SK-N-SH (cell line): ENCODE data around the gene NDST4. TPM values are rescaled to one million over a fixed set of nuclear protein-coding genes. Genes with fewer than 3 reads are reported as not detected.

Experiments used
- CTCF ChIA-PET: fragments of 300-600, 350-600 bp; formaldehyde crosslinking; extraction: SDS; loops from one replicate; lab custom pipeline; 2021; lab: Yijun Ruan, JAX
- POLR2A ChIA-PET: fragments of 350-600 bp; sonication (Branson Sonifier 250); formaldehyde crosslinking; extraction: SDS; loops from one replicate; lab custom pipeline; 2020; ENCODE audit warnings: antibody characterized with exemption, inconsistent platforms; lab: Yijun Ruan, JAX
- DNase-seq: peaks from one replicate; pipeline ENCODE4 v3.0.0; 2012
- H2AFZ ChIP-seq: fragments of 200-600 bp; sonication (generic); 2 replicates; pipeline ENCODE4 v1.8.1; 2016; ENCODE audit warnings: antibody characterized with exemption, mild to moderate bottlenecking, low read depth
- H3F3A ChIP-seq: fragments of 200-600 bp; sonication (generic); replicated peaks from 2 replicates; pipeline ENCODE3; 2016; ENCODE audit warnings: antibody characterized with exemption, mild to moderate bottlenecking; ENCODE audit not compliant: insufficient read depth
- H3K27ac ChIP-seq, 2 experiments: fragments of 200-500 bp in 1 of 2; fragments of 200-600 bp in 1 of 2; sonication (Bioruptor generic) in 1 of 2; sonication (generic), shearing (Covaris generic) in 1 of 2; 2 replicates each; pipeline versions ENCODE4 v1.5.1 to v1.6.1; 2014 to 2016; ENCODE audit warnings: low read depth in 2 of 2, inconsistent platforms in 1 of 2, low read length in 1 of 2, mild to moderate bottlenecking in 1 of 2, mixed read lengths in 1 of 2
- H3K27me3 ChIP-seq: fragments of 200-600 bp; sonication (generic), shearing (Covaris generic); 2 replicates; pipeline ENCODE4 v1.6.1; 2016; ENCODE audit warnings: mixed run types; ENCODE audit not compliant: insufficient read depth
- H3K36me3 ChIP-seq, 2 experiments: fragments of 200-500 bp in 1 of 2; fragments of 200-600 bp in 1 of 2; sonication (Bioruptor generic) in 1 of 2; sonication (generic) in 1 of 2; replicated peaks in 1 of 2; 2 replicates each; pipeline versions ENCODE3 to v1.5.1; 2014 to 2016; ENCODE audit warnings: low read length in 1 of 2, mild to moderate bottlenecking in 1 of 2; ENCODE audit not compliant: insufficient read depth in 2 of 2, control insufficient read depth in 1 of 2
- H3K4me1 ChIP-seq, 2 experiments: fragments of 200-500 bp in 1 of 2; fragments of 200-600 bp in 1 of 2; sonication (Bioruptor generic) in 1 of 2; sonication (generic), shearing (Covaris generic) in 1 of 2; 2 replicates each; pipeline versions ENCODE4 v1.5.1 to v1.6.1; 2014 to 2016; ENCODE audit warnings: low read depth in 1 of 2, low read length in 1 of 2, mixed run types in 1 of 2; ENCODE audit not compliant: insufficient read depth in 2 of 2, control insufficient read depth in 1 of 2
- H3K4me2 ChIP-seq: fragments of 200-600 bp; sonication (generic), shearing (Covaris generic); 2 replicates; pipeline ENCODE4 v1.6.1; 2017; ENCODE audit warnings: mixed run types
- H3K4me3 ChIP-seq, 2 experiments: fragments of 200-500 bp in 1 of 2; fragments of 200-600 bp in 1 of 2; sonication (Bioruptor generic) in 1 of 2; sonication (generic), shearing (Covaris generic) in 1 of 2; 2 replicates each; pipeline versions ENCODE4 v1.5.1 to v1.8.1; 2014 to 2016; ENCODE audit warnings: low read depth in 2 of 2, inconsistent platforms in 1 of 2, low read length in 1 of 2, mild to moderate bottlenecking in 1 of 2, mixed read lengths in 1 of 2, moderate library complexity in 1 of 2
- H3K79me2 ChIP-seq: fragments of 200-600 bp; sonication (generic); 2 replicates; pipeline ENCODE4 v1.8.1; 2017; ENCODE audit warnings: mild to moderate bottlenecking; ENCODE audit not compliant: insufficient read depth
- H3K9ac ChIP-seq: fragments of 200-600 bp; sonication (generic); 2 replicates; pipeline ENCODE4 v1.6.1; 2017; ENCODE audit warnings: mixed run types
- H3K9me2 ChIP-seq: fragments of 200-600 bp; sonication (generic); 2 replicates; pipeline ENCODE4 v1.6.1; 2017; ENCODE audit warnings: mixed run types
- H3K9me3 ChIP-seq: fragments of 200-600 bp; sonication (generic); 2 replicates; pipeline ENCODE4 v1.6.1; 2017; ENCODE audit warnings: mixed run types, mild to moderate bottlenecking, moderate library complexity
- H4K20me1 ChIP-seq: fragments of 200-600 bp; sonication (generic); 2 replicates; pipeline ENCODE4 v1.6.1; 2017; ENCODE audit warnings: mild to moderate bottlenecking, mixed run types; ENCODE audit not compliant: insufficient read depth
- ELF1 ChIP-seq: IDR thresholded peaks from 2 replicates; pipeline ENCODE4 v1.4.0; 2012
- JUND ChIP-seq: IDR thresholded peaks from 2 replicates; pipeline ENCODE4 v1.4.0; 2012
- MAX ChIP-seq: IDR thresholded peaks from 2 replicates; pipeline ENCODE4 v1.4.0; 2012; ENCODE audit warnings: low read depth
- MEF2A ChIP-seq: IDR thresholded peaks from 2 replicates; pipeline ENCODE4 v1.4.0; 2012; ENCODE audit warnings: low read depth, borderline replicate concordance
- MXI1 ChIP-seq: IDR thresholded peaks from 2 replicates; pipeline ENCODE4 v1.6.1; 2012; ENCODE audit warnings: mild to moderate bottlenecking, low read depth, low read length, improper control_type of control experiment
- NFIC ChIP-seq: IDR thresholded peaks from 2 replicates; pipeline ENCODE4 v1.4.0; 2012; ENCODE audit warnings: borderline replicate concordance
- RAD21 ChIP-seq: IDR thresholded peaks from 2 replicates; pipeline ENCODE4 v1.6.1; 2012; ENCODE audit warnings: mild to moderate bottlenecking, low read length
- RCOR1 ChIP-seq: fragments of 150-350 bp; IDR thresholded peaks from 2 replicates; pipeline ENCODE4 v1.6.1; 2017; ENCODE audit warnings: antibody characterized with exemption, low read length
- RFX5 ChIP-seq: IDR thresholded peaks from 2 replicates; pipeline ENCODE4 v1.6.1; 2012; ENCODE audit warnings: mild to moderate bottlenecking, improper control_type of control experiment, low read length
- RXRA ChIP-seq: IDR thresholded peaks from 2 replicates; pipeline ENCODE4 v1.4.0; 2012; ENCODE audit warnings: low read depth, mild to moderate bottlenecking, borderline replicate concordance
- SMC3 ChIP-seq: IDR thresholded peaks from 2 replicates; pipeline ENCODE4 v1.6.1; 2012; ENCODE audit warnings: low read depth, low read length, improper control_type of control experiment
- TAF1 ChIP-seq: IDR thresholded peaks from 2 replicates; pipeline ENCODE4 v1.6.1; 2012; ENCODE audit warnings: low read depth, mild to moderate bottlenecking, low read length, moderate library complexity, borderline replicate concordance
- TEAD4 ChIP-seq: IDR thresholded peaks from 2 replicates; pipeline ENCODE4 v1.4.0; 2012; ENCODE audit warnings: mild to moderate bottlenecking, borderline replicate concordance; ENCODE audit not compliant: insufficient read depth
- USF2 ChIP-seq: fragments of 150-350 bp; IDR thresholded peaks from 2 replicates; pipeline ENCODE4 v1.6.1; 2017; ENCODE audit warnings: antibody characterized with exemption, low read length, low read depth, borderline replicate concordance
- WGBS: methylation state at CpG from one replicate; pipeline ENCODE4 v1.1.6; 2017; ENCODE audit warnings: low lambda C conversion rate; 5-methylcytosine and 5-hydroxymethylcytosine counted together
- polyA plus RNA-seq, 3 experiments: library from polyadenylated mRNA; depleted of rRNA; stranded (reverse); fragments of >200 nt; gene quantifications; 2 replicates each; pipeline ENCODE4 v1.2.3, GENCODE V29; 2012

The NDST4 gene
- polyA plus RNA-seq, 1 of the 3 experiments (the other 2 are of a cell fraction), result not detected

DNA sequence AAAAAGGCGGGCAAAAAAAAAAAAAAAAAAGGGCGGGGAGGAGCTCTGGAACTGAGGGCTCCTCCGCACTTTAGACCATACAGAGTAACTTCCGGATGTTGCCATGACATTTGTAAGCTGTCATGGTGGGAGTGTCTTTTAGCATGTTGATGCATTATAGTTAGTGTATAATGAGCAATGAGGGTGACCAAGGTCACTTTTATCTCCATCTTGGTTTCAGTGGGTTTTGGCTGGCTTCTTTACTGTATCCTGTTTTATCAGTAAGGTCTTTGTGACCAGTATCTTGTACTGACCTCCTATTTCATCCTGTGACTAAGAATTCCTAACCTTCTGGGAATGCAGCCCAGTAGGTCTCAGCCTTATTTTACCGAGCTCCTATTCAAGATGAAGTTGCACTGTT is 321.4 kb downstream of the NDST4 start:
- DNase-seq, result no peak
- no peaks in the 10 kb centered on the region; the same call in 1 of the 2 replicates for H3K27me3 ChIP-seq
- CTCF ChIA-PET, result interaction anchor here (1.5 kb wide), 1 partner anchor 16 kb away, joined by 3 read pairs; no protein-coding TSS in a partner anchor
- no peaks in the 10 kb centered on the region for H3K79me2 ChIP-seq
- no peaks in the 10 kb centered on the region for H3K36me3 ChIP-seq
- POLR2A ChIA-PET, result no interaction called here
- no peak overlapping the region for H3K27ac ChIP-seq
- H3K9me2 ChIP-seq, result no peaks in the 10 kb centered on the region
- H3F3A ChIP-seq, result no peaks in the 10 kb centered on the region
- TF ChIP-seq RFX5 (no peak), RCOR1 (no peak), NFIC (no peak), MXI1 (no peak)
- no peaks in the 10 kb centered on the region for H4K20me1 ChIP-seq
- no peaks in the 10 kb centered on the region for H3K9me3 ChIP-seq
- 47% methylated on average over 5 of the region's 5 CpGs for WGBS
- H3K4me1 ChIP-seq, result no peaks in the 10 kb centered on the region
- no peak overlapping the region for H3K9ac ChIP-seq
- no peak overlapping the region for H3K4me3 ChIP-seq
- no peak overlapping the region for H2AFZ ChIP-seq
- no peak overlapping the region for H3K4me2 ChIP-seq

DNA sequence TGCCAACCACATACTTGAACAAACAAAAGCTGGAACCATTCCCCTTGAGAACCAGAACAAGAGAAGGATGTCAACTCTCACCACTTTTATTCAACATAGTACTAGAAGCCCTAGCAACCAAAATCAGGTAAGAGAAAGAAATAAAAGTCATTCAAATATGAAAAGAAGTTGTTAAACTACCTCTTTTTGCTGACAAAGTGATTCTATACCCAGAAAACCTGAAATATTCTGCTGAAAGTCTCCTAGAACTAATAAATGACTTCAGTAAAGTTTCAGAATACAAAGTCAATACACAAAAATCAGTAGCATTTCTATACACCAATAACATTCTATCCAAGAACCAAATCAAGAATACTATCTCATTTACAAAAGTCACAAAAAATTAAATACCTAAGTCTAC is 327.9 kb downstream of the NDST4 start:
- Histone ChIP-seq H3K9ac (no peak overlapping the region), H2AFZ (no peak overlapping the region), H3K4me1 (peaks cover 0 to 6% of the 10 kb centered on the region in 2 experiments; a peak in 1 of 4 replicates), H3K36me3 (no peaks in the 10 kb centered on the region), H4K20me1 (no peaks in the 10 kb centered on the region), H3K27ac (no peak overlapping the region), H3K9me2 (no peaks in the 10 kb centered on the region), H3K27me3 (no peaks in the 10 kb centered on the region), H3K9me3 (no peaks in the 10 kb centered on the region), H3F3A (no peaks in the 10 kb centered on the region), H3K4me2 (no peak overlapping the region), H3K4me3 (no peak overlapping the region), H3K79me2 (no peaks in the 10 kb centered on the region)
- TF ChIP-seq TEAD4 (no peak), MAX (no peak), TAF1 (no peak), USF2 (no peak), MEF2A (no peak), ELF1 (no peak), SMC3 (no peak), RCOR1 (no peak), RFX5 (no peak), NFIC (no peak), JUND (no peak), RAD21 (no peak), RXRA (no peak)
- DNase-seq, result no peak
- CTCF ChIA-PET, result interaction anchor here (0.6 kb wide), 1 partner anchor 22 kb away, joined by 3 read pairs; no protein-coding TSS in a partner anchor
- POLR2A ChIA-PET, result no interaction called here
